ENCODE data around the gene CAMSAP1.

GRCh38 chr9:135850737-135851136, 56.6 kb downstream of the CAMSAP1 start:
- TF ChIP-seq, protein P1, sequence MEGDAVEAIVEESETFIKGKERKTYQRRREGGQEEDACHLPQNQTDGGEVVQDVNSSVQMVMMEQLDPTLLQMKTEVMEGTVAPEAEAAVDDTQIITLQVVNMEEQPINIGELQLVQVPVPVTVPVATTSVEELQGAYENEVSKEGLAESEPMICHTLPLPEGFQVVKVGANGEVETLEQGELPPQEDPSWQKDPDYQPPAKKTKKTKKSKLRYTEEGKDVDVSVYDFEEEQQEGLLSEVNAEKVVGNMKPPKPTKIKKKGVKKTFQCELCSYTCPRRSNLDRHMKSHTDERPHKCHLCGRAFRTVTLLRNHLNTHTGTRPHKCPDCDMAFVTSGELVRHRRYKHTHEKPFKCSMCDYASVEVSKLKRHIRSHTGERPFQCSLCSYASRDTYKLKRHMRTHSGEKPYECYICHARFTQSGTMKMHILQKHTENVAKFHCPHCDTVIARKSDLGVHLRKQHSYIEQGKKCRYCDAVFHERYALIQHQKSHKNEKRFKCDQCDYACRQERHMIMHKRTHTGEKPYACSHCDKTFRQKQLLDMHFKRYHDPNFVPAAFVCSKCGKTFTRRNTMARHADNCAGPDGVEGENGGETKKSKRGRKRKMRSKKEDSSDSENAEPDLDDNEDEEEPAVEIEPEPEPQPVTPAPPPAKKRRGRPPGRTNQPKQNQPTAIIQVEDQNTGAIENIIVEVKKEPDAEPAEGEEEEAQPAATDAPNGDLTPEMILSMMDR (conservative IDR thresholded peaks at IDR 0.05) = no peak
- no peak for TF ChIP-seq ZFX (IDR thresholded peaks at IDR 0.05)

All from C4-2B (cell line).